Lower leg skin (tissue), 3 donors: ENCODE measurements around the gene TSPO.

ENCODE experiments used
- POLR2A ChIP-seq, 2 donors: fragments of 450-650 bp; IDR thresholded peaks; one replicate each; pipeline ENCODE4 v1.6.1; 2016 to 2017; ENCODE audit warnings: antibody characterized with exemption in 2 of 2, mild to moderate bottlenecking in 1 of 2, moderate library complexity in 1 of 2
- TF ChIP-seq, protein P1 (sequence below), 3 donors: fragments of 450-650 bp; IDR thresholded peaks; one replicate each; pipeline ENCODE4 v1.5.1; 2016; ENCODE audit warnings: antibody characterized with exemption in 3 of 3, mild to moderate bottlenecking in 3 of 3, moderate library complexity in 2 of 3

GRCh38 chr22:43156413-43156812 is 5.1 kb downstream of the TSPO start:
- TF ChIP-seq, protein P1, sequence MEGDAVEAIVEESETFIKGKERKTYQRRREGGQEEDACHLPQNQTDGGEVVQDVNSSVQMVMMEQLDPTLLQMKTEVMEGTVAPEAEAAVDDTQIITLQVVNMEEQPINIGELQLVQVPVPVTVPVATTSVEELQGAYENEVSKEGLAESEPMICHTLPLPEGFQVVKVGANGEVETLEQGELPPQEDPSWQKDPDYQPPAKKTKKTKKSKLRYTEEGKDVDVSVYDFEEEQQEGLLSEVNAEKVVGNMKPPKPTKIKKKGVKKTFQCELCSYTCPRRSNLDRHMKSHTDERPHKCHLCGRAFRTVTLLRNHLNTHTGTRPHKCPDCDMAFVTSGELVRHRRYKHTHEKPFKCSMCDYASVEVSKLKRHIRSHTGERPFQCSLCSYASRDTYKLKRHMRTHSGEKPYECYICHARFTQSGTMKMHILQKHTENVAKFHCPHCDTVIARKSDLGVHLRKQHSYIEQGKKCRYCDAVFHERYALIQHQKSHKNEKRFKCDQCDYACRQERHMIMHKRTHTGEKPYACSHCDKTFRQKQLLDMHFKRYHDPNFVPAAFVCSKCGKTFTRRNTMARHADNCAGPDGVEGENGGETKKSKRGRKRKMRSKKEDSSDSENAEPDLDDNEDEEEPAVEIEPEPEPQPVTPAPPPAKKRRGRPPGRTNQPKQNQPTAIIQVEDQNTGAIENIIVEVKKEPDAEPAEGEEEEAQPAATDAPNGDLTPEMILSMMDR (IDR thresholded peaks at IDR 0.05) = no peak
- TF ChIP-seq POLR2A (IDR thresholded peaks at IDR 0.05) = no peak
